ENCODE measurements around the gene DUS2. TPM values are rescaled to one million over a fixed set of nuclear protein-coding genes. Genes with fewer than 3 reads are reported as not detected.

Gene DUS2
- total RNA-seq, 1 donor from 2014 or later = 22.9 TPM

DNA sequence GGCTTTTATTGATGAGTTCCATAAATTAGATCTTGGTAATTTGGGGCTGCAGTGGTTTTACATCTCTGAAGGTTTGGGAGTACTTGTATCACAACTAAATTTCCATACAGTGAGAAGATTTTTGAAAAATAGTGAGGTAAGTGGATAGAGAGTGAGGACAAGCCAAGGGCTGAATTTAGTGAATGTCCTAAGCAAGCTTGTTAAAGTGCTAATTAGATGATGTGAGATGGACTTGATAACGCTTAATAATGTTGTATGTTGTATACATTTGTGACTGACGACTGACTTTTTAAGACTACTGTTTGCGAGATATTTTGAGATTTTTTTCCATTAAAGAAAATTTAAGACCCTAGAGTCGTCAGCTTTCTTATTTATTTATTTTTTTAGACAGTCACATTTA lies 66.0 kb downstream of the DUS2 start:
- no peak overlapping the region for H3K27ac ChIP-seq
- Mint-ChIP-seq H3K27ac (no peak overlapping the region), H3K4me3 (no peak overlapping the region), H3K27me3 (ENCODE audit: insufficient read depth, low read depth) (no peaks in the 10 kb centered on the region), H3K9me3 (no peaks in the 10 kb centered on the region), H3K4me1 (peaks cover 13% of the 10 kb centered on the region), H3K36me3 (no peaks in the 10 kb centered on the region)
- H3K4me1 ChIP-seq = peaks cover 18% of the 10 kb centered on the region
- no peak overlapping the region for H3K4me2 ChIP-seq
- no peak for DNase-seq (ENCODE audit: low spot score)
- TF ChIP-seq, protein P1, sequence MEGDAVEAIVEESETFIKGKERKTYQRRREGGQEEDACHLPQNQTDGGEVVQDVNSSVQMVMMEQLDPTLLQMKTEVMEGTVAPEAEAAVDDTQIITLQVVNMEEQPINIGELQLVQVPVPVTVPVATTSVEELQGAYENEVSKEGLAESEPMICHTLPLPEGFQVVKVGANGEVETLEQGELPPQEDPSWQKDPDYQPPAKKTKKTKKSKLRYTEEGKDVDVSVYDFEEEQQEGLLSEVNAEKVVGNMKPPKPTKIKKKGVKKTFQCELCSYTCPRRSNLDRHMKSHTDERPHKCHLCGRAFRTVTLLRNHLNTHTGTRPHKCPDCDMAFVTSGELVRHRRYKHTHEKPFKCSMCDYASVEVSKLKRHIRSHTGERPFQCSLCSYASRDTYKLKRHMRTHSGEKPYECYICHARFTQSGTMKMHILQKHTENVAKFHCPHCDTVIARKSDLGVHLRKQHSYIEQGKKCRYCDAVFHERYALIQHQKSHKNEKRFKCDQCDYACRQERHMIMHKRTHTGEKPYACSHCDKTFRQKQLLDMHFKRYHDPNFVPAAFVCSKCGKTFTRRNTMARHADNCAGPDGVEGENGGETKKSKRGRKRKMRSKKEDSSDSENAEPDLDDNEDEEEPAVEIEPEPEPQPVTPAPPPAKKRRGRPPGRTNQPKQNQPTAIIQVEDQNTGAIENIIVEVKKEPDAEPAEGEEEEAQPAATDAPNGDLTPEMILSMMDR (IDR thresholded peaks at IDR 0.05) = no peak
- TF ChIP-seq EZH2 (IDR thresholded peaks at IDR 0.05) (no peak), EZH2phosphoT487 (IDR thresholded peaks at IDR 0.05) (no peak)
- peaks cover 74% of the 10 kb centered on the region for H4K20me1 ChIP-seq (ENCODE audit: low read depth)
- no peaks in the 10 kb centered on the region for H3K9me3 ChIP-seq (ENCODE audit: low read depth)
- peaks cover 86% of the 10 kb centered on the region for H3K79me2 ChIP-seq (ENCODE audit: low read depth)
- H3K4me3 ChIP-seq = no peak overlapping the region
- H2AFZ ChIP-seq (replicated peaks) = no peak overlapping the region
- H3K36me3 ChIP-seq = no peaks in the 10 kb centered on the region
- peaks cover 19% of the 10 kb centered on the region for H3F3A ChIP-seq (ENCODE audit: low read depth)
- no peak overlapping the region for H3K9ac ChIP-seq
- no peaks in the 10 kb centered on the region for H3K27me3 ChIP-seq

- Histone ChIP-seq H3K79me2 (ENCODE audit: low read depth) (peaks cover 97% of the 10 kb centered on the region), H3K27ac (no peak overlapping the region), H4K20me1 (ENCODE audit: low read depth) (peaks cover 83% of the 10 kb centered on the region), H3F3A (ENCODE audit: low read depth) (peaks cover 10% of the 10 kb centered on the region), H2AFZ (replicated peaks) (no peak overlapping the region), H3K9me3 (ENCODE audit: low read depth) (no peaks in the 10 kb centered on the region), H3K36me3 (no peaks in the 10 kb centered on the region), H3K27me3 (no peaks in the 10 kb centered on the region), H3K4me3 (no peak overlapping the region), H3K4me2 (no peak overlapping the region), H3K4me1 (peaks cover 16% of the 10 kb centered on the region), H3K9ac (no peak overlapping the region)
- peaks cover 2% of the 10 kb centered on the region for H3K36me3 Mint-ChIP-seq
- H3K4me3 Mint-ChIP-seq = no peak overlapping the region
- DNase-seq (ENCODE audit: low spot score) = no peak
- no peaks in the 10 kb centered on the region for H3K27me3 Mint-ChIP-seq (ENCODE audit: insufficient read depth, low read depth)
- H3K27ac Mint-ChIP-seq = no peak overlapping the region
- peaks cover 11% of the 10 kb centered on the region for H3K4me1 Mint-ChIP-seq
- no peaks in the 10 kb centered on the region for H3K9me3 Mint-ChIP-seq
- no peak for TF ChIP-seq EZH2phosphoT487 (IDR thresholded peaks at IDR 0.05)
- TF ChIP-seq, protein P1 (IDR thresholded peaks at IDR 0.05) = no peak
- TF ChIP-seq EZH2 (IDR thresholded peaks at IDR 0.05) = no peak
Observed at GRCh38 chr16:68090130-68090529, 67.0 kb downstream of the DUS2 start.

- no peak overlapping the region for H3K9ac ChIP-seq
- TF ChIP-seq EZH2 (IDR thresholded peaks at IDR 0.05) = no peak
- no peak for TF ChIP-seq EZH2phosphoT487 (IDR thresholded peaks at IDR 0.05)
- TF ChIP-seq, protein P1 (IDR thresholded peaks at IDR 0.05) = no peak
- H3F3A ChIP-seq (ENCODE audit: low read depth) = peaks cover 8% of the 10 kb centered on the region
- Mint-ChIP-seq H3K27ac (no peak overlapping the region), H3K9me3 (no peaks in the 10 kb centered on the region), H3K36me3 (peaks cover 2% of the 10 kb centered on the region), H3K4me1 (peaks cover 11% of the 10 kb centered on the region), H3K27me3 (ENCODE audit: insufficient read depth, low read depth) (no peaks in the 10 kb centered on the region), H3K4me3 (no peak overlapping the region)
- peaks cover 100% of the 10 kb centered on the region for H3K79me2 ChIP-seq (ENCODE audit: low read depth)
- no peak overlapping the region for H3K27ac ChIP-seq
- no peak for DNase-seq (ENCODE audit: low spot score)
- H3K36me3 ChIP-seq = no peaks in the 10 kb centered on the region
- no peaks in the 10 kb centered on the region for H3K27me3 ChIP-seq
- H3K4me3 ChIP-seq = no peak overlapping the region
- no peak overlapping the region for H2AFZ ChIP-seq (replicated peaks)
- no peaks in the 10 kb centered on the region for H3K9me3 ChIP-seq (ENCODE audit: low read depth)
- peaks cover 16% of the 10 kb centered on the region for H3K4me1 ChIP-seq
- H4K20me1 ChIP-seq (ENCODE audit: low read depth) = peaks cover 86% of the 10 kb centered on the region
- no peak overlapping the region for H3K4me2 ChIP-seq
Observed at GRCh38 chr16:68090533-68090932, 67.4 kb downstream of the DUS2 start.
